Fibroblast of skin of left quadriceps (primary cell): ENCODE data around the gene PUM2.
A peak's percentile ranks its signal among the peaks of the same experiment; 100 is the strongest.
"Not testable (repeated sequence)": the region's sequence is repeated elsewhere in the genome, so short reads cannot be mapped to it uniquely, and the experiment has no call there.

Source experiments
- DNase-seq, 2 experiments: peaks; one replicate each; pipeline ENCODE4 v3.0.0-alpha.2; 2013; ENCODE audit warnings: low read depth in 2 of 2

The PUM2 gene

DNA sequence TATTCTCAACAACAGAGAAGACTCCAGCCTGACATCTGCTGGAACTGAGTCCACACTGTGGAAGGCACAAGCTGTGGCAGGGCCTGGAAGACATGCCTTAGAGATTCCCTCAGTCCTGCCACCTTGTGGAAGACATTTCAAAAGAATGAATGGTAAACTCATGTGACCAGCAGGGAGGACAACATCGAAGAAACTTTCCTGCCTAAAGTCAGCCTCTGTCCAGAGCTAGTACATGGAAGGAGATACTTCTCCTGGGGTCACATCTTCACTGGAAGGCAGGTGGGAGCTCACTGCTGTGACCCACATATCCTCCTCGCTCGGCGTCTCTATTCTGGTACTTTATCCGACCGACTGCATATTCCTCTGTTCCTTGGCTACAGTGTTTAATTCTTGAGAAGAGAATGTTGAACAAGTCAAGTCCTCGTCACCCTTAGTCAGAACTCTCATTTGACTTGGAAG is 59.5 kb downstream of the PUM2 start:
- peak; percentile 63 for DNase-seq

DNA sequence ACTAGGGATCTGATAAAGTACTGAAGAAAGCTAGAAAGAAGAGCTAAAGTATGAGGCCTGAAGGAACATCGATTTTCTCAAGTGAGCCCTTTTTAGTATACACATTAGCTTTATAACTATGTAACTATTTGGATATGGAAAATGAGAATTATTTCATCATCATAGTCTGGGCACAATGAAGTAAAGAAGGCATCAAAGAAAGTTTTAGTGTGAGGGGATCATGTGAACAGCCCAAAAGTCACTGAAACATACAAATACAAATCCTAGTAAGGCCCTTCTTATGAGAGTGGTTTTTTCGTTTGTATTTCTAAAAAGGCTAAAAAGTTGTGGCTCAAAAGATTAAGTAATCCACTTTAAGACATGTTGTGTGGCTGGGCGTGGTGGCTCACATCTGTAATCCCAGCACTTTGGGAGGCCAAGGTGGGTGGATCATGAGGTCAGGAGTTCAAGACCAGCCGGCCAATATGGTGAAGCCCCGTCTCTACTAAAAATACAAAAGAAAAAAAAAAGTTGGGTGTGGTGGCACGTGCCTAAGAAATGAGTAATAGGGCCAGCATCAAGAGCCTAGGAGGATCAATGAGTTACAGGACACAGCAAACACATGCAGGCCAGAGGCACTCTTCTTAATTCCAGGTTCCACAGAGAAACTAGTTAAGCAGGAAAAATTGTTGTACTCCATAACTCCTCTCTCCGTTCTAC is 61.9 kb downstream of the PUM2 start:
- DNase-seq: no peak

DNA sequence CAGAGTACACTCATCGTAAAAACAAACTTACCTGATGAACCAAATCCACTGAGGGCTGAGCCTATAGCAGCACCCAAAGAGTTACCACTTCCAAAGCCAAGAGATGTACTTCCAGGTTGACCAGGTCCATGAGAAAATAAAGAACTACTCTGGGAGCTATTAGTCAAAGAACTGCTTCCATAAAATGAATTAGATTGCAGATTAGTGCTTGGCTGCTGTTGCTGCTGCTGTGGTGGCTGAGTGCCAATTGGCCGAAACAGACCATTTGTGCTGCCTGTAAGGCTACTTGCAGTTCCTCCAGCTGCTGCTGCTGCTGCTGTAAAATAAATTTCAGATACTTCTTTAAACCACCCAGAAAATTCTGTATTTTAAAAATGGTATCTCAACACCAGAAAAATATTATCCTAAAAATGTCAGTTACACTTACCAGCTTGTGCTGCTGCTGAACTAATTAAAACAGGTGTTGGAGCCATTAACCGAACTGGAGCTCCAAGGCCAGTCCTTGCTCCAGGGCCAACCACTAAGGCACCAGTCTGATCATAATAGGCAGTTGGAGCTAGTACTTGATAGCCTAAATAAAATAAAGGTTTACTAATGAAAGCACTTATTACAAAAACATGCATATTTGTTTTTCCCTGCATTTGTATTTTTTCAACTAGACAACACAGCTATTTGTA is 67.6 kb downstream of the PUM2 start:
- no peak for DNase-seq

DNA sequence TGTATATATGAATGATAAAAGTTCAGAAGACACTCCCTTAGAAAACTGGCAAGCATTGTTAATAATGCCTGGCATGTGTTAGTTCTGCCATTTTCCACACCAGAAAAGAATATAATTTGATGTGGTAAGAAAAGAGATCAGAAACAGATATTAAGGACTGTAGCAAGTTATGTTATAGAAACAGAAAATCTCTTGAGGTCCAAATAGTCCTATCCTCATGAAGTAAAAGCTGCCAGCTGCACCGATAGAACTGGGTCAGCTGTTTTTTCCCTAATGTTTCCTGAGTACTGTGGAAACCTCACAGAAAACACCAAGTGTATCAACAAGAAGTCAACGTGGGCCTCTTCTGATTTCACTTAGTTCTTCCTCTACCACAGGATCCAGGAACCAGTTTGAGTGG is 68.8 kb downstream of the PUM2 start:
- DNase-seq: no peak

DNA sequence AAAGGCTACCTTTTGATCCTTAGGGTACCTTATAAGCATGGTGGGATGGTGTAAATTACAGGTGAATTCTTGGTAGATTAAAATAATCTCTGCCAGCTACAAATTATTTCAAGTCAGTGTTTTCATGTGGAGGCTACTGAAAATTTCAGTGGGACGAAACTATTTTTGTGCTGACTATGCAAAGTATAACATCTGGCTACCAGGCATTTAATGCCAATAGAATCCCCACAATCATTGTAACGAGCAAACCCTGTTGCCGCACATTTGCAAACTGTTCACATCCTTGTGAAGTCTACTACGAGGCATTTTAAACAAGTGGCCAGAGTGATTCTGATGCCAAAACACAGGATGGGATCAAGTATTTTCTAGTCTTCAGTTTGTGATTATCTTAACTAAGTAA is 77.6 kb downstream of the PUM2 start:
- no peak for DNase-seq

DNA sequence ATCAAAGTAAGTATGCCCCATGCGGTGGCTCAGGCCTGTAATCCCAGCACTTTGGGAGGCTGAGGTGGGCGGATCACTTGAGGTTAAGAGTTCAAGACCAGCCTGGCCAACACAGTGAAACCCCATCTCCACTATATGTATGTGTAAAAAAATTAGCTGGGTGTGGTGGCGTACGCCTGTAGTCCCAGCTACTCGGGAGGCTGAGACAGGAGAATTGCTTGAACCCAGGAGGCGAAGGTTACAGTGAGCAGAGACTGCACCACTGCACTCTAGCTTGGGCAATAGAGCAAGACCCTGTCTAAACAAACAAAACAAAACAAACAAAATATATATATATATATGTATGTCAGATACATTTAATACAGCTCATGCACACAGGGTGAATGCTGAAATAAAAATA is 82.3 kb downstream of the PUM2 start:
- DNase-seq: not testable (repeated sequence)

DNA sequence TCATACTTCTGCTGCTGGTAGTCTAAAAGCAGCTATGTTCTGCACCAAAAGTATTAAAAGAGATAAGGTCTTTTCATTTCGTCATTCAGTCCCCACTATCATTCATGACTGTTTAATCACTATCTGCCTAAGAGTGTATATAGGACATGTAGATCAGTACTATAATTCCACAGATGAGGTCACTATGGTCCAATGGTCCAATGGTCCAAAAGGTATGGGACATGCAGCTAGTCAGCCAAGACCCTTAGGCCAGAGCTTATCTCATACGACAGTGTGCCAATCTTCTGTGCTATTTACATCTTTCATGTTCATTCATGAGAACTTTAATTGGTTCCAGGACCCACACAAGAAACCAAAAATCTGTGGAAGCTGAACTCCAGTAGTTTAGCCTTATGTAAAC is 83.1 kb downstream of the PUM2 start:
- DNase-seq: no peak

DNA sequence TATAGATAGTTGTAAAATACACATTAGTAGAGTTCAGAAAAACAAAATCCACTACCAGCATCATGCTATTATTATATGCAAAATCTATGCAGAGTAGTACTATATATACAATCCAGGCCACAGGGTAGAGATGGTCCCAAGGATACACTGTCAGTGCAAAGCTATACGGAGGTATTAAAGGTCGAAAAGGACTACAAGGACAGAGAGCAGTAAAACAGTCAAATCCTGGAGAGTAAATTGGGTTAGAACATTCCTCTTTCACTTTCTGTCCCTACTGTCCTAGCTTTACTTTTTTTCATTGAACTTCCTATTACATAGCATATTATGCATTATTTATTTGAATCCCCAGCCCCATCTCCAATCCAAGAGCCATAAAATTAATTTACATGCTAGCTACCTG is 86.0 kb downstream of the PUM2 start:
- DNase-seq: no peak

DNA sequence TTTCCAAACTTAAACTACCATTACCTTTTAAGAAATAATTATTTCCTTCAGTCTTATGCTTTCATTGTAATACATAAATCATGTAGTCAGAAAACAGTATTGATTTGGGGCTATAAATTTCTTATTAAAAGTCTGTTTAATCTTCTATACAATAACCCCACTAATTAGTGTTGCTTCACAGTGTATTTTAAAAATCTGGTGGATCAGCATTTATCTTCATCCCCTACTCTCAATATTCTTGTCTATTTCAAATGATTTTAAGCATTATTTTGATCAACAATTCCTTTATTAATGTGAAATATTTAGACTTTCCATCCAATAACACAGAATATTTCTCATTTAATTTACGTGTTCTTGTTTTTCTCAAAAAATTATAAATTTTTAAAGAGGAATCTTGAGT is 93.2 kb downstream of the PUM2 start:
- DNase-seq: no peak

DNA sequence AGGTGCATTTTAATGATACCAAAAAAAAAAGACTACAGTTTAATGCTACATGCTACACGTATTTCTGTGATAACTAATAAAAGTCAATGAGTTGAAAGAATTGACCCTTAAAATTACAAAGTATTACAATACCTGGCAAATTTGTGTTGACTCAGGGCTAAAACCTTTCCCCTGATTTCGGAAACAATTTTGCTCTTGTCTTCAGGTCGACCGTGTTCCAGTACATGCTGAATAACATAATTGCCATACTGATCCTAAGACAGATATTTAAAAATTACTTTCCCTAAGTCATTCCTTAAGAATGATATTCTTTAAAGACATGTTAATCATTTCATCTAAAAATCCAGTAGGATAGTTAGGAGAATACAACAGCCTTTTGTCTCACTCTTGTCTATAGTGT is 95.9 kb downstream of the PUM2 start:
- no peak for DNase-seq

DNA sequence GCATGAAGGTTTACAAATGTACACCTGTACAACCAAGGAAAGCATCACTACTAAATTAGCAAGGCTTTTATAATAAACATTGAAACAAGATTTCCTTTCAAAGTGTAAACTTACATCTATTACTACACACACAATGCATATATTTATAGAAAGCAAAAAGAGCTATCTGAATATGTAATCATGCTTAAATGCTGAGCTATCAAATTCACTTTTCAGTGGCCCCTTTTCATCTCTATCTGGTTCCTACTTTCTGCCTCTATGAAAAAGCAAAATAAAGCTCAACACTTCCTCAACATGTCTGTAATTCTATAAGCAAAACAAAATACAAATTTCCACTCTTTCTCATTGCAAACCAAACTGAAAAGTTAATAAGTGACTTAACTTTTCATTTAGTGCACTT is 100.2 kb downstream of the PUM2 start:
- no peak for DNase-seq

DNA sequence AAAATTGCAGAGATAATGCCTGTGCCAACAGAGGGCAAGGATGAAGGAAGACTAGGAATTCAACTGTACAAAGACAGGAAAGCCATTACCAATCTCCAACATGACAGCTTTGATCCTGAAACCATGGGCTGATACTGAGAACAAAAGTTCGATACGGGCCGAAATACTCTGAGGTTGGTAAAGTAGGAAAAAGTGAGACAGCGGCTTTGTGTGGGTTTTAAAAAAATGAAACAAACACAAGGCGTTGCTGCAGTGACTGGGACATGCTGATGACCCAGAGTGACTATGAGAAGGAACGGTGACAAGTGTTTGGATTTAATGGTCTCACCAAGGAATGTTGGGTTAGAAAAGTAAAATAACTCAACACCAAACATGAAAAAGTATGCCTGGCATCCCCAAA is 101.5 kb downstream of the PUM2 start:
- no peak for DNase-seq

DNA sequence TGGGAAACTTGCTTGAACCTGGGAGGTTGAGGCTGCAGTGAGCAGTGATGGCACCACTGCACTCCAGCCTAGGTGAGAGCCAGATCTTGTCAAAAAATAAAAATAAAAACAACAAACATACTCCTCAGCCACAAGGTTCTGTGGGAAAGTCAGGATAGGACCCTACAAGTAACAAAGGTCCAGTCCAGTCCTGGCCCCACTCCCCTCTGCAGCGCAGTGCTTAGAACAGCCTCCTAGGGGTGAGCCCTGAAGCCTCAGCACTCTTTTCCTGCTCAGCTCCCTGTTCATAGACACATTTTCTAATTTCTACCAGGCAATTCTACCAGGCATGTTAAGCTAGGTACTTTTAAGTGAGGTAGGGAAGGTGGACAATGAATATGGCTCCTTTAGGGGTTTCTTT is 103.6 kb downstream of the PUM2 start:
- no peak for DNase-seq

DNA sequence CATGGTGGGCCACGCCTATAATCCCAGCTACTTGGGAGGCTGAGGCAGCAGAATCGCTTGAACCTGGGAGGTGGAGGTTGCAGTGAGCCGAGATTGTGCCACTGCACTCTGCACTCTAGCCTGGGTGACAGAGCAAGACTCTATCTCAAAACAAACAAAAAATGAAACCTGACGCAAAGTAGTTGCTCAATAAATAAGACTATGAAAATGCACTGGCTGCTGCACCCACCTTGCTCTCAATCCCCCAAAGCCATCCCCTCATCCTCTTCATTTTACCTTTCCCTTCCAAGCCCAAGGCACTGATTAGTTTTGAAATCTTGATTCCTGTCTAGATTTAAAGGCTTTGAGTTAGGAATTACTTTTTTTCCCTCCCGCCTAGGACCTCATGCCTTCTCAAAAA is 107.0 kb downstream of the PUM2 start:
- DNase-seq: not testable (repeated sequence)

DNA sequence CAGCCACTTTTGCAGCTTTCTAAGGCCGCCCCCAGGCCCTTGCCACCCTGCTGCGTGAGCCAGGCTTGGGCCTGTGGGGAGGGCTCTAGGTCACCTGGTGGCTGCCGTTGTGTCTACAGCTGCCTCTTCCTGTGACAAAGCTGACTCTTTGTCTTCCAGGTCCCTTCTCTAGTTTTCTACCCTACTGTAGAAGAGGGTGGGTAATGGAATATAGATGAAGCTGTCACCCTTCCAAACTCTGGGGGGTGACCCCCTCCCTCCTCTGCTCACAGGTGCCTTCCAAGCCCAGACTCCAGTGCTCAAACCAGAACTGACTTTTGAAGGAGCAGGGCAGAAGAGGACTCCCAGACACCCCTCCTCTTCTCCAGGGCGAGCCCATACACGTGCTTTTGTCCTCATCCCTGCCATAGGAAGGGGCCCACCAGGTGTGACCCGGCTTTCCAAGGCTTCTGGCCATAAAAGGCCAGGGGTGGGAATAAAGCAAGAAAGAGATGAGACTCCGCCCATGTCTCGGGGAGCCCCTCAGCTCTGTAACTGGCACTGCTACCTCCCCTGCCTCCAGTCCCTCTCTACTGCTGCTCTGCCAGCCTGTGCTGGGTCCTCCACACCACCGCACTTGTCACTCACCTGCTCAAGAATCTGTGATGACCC is 107.8 kb downstream of the PUM2 start:
- no peak for DNase-seq

DNA sequence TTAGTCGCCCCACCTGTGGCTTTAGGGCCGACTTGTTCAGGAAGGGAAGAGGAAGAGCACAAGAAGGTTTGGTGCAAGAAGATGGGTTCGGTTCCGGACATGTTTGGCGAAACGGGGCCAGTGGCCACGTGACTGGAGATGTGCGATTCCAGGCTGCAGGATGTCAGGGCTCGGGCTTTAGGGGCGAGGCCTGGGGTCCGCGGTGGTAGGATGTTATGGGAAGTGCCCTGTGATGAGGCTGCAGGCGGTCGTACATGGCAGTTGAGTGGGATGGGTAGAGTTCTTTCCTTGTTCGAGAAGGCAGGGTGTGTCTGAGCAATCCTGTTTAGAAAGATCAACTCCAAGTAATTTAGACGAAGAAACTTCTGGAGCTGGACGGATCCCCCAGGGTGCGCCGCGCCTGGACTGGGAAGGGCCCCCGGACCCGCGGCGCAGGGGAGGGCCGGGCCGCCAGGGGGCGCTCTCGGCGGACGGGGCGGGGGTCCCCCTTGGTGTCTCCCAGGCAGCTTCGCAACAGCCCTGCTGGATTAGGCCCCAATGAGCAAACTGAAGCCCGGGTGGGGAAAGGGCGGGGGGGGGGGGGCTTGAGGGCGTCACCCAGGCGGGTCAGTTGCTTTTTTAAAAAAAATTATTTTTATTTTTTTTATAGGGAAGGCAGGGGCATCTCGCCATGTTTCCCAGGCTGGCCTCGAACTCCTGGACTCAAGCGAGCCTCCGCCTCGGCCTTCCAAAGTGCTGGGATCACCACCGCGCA is 108.5 kb downstream of the PUM2 start:
- DNase-seq: no peak

DNA sequence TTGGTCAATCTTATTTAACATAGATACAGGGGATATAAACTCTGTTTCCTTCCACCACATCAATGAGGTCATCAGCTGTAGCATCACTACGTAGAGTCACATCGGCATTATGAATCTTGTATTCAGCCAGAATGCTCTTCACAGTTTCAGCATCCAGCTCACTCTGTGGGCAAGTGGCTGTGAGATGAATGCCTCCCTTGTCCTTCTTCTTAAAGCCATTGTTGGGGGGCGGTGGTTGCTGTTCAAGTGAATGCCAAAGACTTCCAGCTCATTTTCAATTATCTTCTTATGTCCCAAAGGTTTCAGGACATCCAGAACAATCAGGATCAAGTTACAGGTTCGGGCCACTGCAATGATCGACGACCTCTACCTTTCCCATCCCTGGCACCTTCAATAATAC is 110.4 kb downstream of the PUM2 start:
- not testable (repeated sequence) for DNase-seq

DNA sequence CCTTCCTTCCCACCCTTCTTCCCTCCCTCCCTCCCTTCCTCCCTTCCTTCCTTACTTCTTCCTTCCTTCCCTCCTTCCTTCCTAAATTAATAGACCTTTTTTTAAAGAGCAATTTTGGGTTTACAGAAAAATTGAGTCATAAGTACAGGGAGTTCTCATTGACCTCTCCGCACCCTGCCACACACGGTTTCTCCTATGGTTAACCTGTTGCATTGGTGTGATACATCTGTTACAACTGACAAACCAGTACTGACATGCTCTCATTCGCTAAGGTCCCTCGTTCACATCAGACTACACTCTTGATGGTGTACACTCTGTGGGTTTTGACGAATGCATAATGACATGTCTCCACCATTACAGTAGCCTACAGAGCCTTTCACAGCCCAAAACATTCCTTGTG is 114.1 kb downstream of the PUM2 start:
- no peak for DNase-seq

DNA sequence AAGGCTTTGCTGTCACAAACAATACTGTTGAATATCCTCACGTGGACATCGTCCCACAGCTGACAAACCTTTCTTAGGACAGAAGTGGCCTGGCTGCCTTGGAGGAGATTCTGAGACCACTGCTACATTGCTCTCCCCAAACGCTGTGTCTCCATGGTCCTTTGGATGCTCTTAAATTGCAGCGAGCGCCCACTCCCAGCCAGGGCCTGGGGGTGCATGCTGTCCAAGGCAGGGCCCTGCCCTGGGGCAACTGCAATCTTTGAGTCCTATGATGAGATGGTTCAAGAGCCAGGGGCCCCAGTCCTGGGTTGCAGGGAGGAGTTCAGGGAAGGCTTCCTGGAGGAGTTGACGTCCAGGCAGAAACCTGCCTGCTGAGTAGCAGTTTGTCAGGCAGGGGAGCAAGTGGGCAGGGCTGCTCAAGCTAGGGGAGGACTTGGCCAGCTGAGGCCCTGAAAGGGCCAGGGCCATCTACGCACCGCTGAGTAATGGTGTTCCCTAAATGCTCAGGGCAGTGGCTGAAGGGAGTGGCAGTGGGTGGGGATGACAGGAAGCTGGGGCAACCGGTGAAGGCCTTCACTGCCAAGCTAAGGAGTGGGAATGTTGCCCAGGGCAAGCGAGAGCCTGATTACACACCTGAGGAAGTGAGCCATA is 114.9 kb downstream of the PUM2 start:
- DNase-seq: no peak

DNA sequence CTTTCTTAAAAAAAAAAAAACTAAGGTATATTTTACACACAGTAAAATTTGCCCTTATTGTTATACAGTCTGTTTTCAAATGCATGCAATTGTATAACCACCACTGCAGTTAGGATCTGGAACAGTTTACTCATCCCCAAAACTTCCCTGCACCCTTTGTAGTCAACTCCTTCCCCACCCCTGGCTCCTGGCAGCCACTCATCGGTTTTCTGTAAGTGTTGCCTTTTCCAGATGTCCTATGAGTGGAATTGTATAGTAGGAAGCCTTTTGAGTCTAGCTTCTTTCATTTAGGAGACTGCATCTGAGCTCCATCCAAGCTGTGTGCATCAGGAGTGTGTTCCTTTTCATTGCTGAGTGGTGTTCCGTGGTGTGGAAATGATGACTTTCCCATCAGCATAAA is 116.0 kb downstream of the PUM2 start:
- not testable (repeated sequence) for DNase-seq

DNA sequence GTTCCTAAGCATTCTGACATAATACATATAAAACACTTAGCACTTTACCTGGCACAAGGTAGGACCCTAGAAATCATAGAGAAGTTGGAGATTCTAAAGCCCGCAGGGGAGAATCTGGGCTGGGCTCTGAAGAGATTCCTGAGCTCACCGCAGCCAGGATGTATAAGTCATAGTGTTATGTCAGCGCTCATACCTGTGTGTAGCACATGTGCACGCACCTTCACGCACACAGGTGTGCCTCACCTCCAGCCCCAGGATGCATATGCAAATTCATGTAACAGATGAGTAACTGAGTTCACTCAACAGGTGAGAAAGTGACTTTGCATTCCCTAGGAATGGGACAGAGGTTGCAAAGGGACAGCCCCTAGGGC is 117.8 kb downstream of the PUM2 start:
- DNase-seq: no peak

DNA sequence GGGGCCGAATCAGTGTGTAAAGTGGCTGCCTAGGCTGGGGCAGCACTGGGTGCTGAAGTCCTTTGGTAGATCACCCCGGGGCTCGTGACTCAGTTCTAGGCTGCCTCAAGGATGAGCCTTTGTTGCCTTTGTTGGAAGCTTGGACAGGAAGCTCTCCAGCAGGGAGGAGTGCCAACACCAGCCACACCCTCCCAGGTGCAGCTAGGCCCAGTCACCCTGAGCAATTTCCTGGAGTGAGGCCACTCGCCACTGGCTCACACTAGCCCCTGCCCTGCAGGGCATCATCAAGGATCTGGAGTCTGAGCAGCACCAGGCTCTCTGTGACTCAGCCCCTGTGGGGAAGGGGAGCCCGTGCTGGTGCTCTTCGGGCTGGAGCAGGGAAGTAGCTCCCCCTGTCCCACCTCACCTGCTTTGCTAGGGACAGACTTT is 119.0 kb downstream of the PUM2 start:
- DNase-seq: no peak
